HepG2 (cell line): ENCODE results near the gene CENPVL2. TPM values are rescaled to one million over a fixed set of nuclear protein-coding genes. Genes with fewer than 3 reads are reported as not detected.
"Not testable (repeated sequence)": the region's sequence is repeated elsewhere in the genome, so short reads cannot be mapped to it uniquely, and the experiment has no call there.

Experiments
- ATAC-seq: fragments of 200-7000 bp; cut with Tn5 transposase; 3 replicates; pipeline ENCODE4 v1.9.1; 2020; ENCODE audit warnings: mild to moderate bottlenecking, moderate library complexity
- BruUV-seq: library from RNA; stranded (reverse); fragments of 400-500 nt; replicated peaks from 2 replicates; lab custom pipeline; 2021; lab: Mats Ljungman, UMichigan
- CTCF ChIA-PET: fragments of 300-600 bp; formaldehyde crosslinking; extraction: SDS; loops from one replicate; lab custom pipeline; 2021; ENCODE audit warnings: low total read pairs, inconsistent platforms, low intra/inter-chr PET ratio; lab: Yijun Ruan, JAX
- POLR2A ChIA-PET: fragments of 350-600 bp; sonication (Branson Sonifier 250); formaldehyde crosslinking; loops from one replicate; lab custom pipeline; 2020; ENCODE audit warnings: antibody characterized with exemption, inconsistent platforms; lab: Yijun Ruan, JAX
- DNase-seq: peaks from one replicate; pipeline ENCODE4 v3.0.0-alpha.2; 2015; ENCODE audit warnings: low spot score
- FAIRE-seq: peaks from 3 replicates; lab custom pipeline; 2011; peaks lifted over from hg19 to GRCh38; lab: Jason Lieb, UNC
- H2AFZ ChIP-seq: one replicate; pipeline ENCODE4 v1.6.1; 2011; ENCODE audit warnings: low read length, inconsistent platforms
- H3K27ac ChIP-seq: fragments of 300-600 bp; 3 replicates; pipeline ENCODE4 v1.8.0; 2011; ENCODE audit warnings: mixed run types, mild to moderate bottlenecking, mixed read lengths, low read length, inconsistent platforms; ENCODE audit not compliant: insufficient read depth; ENCODE audit errors: extremely low read length
- H3K27me3 ChIP-seq, 2 experiments: fragments of 200-600 bp in 1 of 2; 2 replicates in 1 of 2; 3 replicates in 1 of 2; pipeline versions ENCODE4 v1.6.0 to v1.8.0; 2011; ENCODE audit warnings: low read length in 2 of 2, mild to moderate bottlenecking in 2 of 2, moderate library complexity in 2 of 2, inconsistent platforms in 1 of 2; ENCODE audit not compliant: insufficient read depth in 2 of 2, control insufficient read depth in 1 of 2
- H3K36me3 ChIP-seq, 2 experiments: fragments of 200-600 bp in 1 of 2; replicated peaks in 1 of 2; 2 replicates in 1 of 2; 3 replicates in 1 of 2; pipeline versions ENCODE4 v1.5.1 to v1.8.0; 2011; ENCODE audit warnings: low read length in 2 of 2, inconsistent platforms in 1 of 2; ENCODE audit not compliant: insufficient read depth in 2 of 2, control insufficient read depth in 1 of 2
- H3K4me1 ChIP-seq: 2 replicates; pipeline ENCODE4 v1.5.1; 2012; ENCODE audit warnings: low read length, inconsistent platforms; ENCODE audit not compliant: insufficient read depth
- H3K4me2 ChIP-seq: 2 replicates; pipeline ENCODE4 v1.6.0; 2011; ENCODE audit warnings: low read depth, low read length, inconsistent platforms
- H3K4me3 ChIP-seq, 3 experiments: fragments of 200-600 bp in 1 of 3; sonication (generic), shearing (Covaris generic) in 1 of 3; replicated peaks in 1 of 3; 2 replicates each; pipeline ENCODE4 v1.5.1; 2011 to 2016; ENCODE audit warnings: low read length in 3 of 3, inconsistent platforms in 2 of 3, low read depth in 2 of 3, mild to moderate bottlenecking in 2 of 3, control low read depth in 1 of 3, mixed read lengths in 1 of 3; ENCODE audit not compliant: insufficient read depth in 1 of 3
- H3K79me2 ChIP-seq: one replicate; pipeline ENCODE4 v1.6.1; 2011; ENCODE audit warnings: low read length, inconsistent platforms; ENCODE audit not compliant: insufficient read depth
- H3K9ac ChIP-seq: 2 replicates; pipeline ENCODE4 v1.6.0; 2011; ENCODE audit warnings: mild to moderate bottlenecking, low read depth, low read length, inconsistent platforms; ENCODE audit not compliant: insufficient read depth
- H3K9me3 ChIP-seq: 2 replicates; pipeline ENCODE4 v1.5.1; 2012; ENCODE audit warnings: mild to moderate bottlenecking, low read length
- H4K20me1 ChIP-seq: 2 replicates; pipeline ENCODE4 v1.6.0; 2011; ENCODE audit warnings: inconsistent platforms, mild to moderate bottlenecking, low read length, moderate library complexity; ENCODE audit not compliant: insufficient read depth
- WGBS: methylation state at CpG from one replicate; pipeline ENCODE4 v1.1.6; 2017; ENCODE audit warnings: low lambda C conversion rate; 5-methylcytosine and 5-hydroxymethylcytosine counted together
- in situ Hi-C: cut with HindIII; loops from 2 replicates; pipeline ENCODE4 v1.10.0; 2017; ENCODE audit warnings: low pct_unique_long_range_greater_than_20kb; ENCODE audit not compliant: extremely low pct_ligation_motif_present
- intact Hi-C: fragments of 100-400 bp; cut with micrococcal nuclease; formaldehyde crosslinking; loops from one replicate; pipeline ENCODE4 v1.10.0; 2022; ENCODE audit not compliant: unreplicated experiment
- polyA plus RNA-seq, 8 experiments: library from polyadenylated mRNA; depleted of rRNA in 3 of 8; stranded (reverse) in 7 of 8; unstranded in 1 of 8; fragments of >200 nt; fragmentation: Illumina TruSeq in 4 of 8; extraction: Trizol in 4 of 8; gene quantifications; 2 replicates each; pipeline versions ENCODE4 v1.2.1 to v1.2.3, GENCODE V29; 2011 to 2016; ENCODE audit warnings: low read depth in 4 of 8, missing spikeins in 1 of 8, mixed read lengths in 1 of 8; ENCODE audit not compliant: insufficient read depth in 1 of 8
- total RNA-seq, 5 experiments: library from RNA; depleted of rRNA; stranded (reverse); fragments of >200 nt; fragmentation: Illumina TruSeq; extraction: Trizol; gene quantifications; 2 replicates each; pipeline ENCODE4 v1.2.3, GENCODE V29; 2016; ENCODE audit warnings: low read depth in 1 of 5

The CENPVL2 gene
- total and polyA plus RNA-seq, 2 of the 13 experiments (the other 11 are each of a cell fraction or from before 2014, with no cell fraction given), result not detected

DNA sequence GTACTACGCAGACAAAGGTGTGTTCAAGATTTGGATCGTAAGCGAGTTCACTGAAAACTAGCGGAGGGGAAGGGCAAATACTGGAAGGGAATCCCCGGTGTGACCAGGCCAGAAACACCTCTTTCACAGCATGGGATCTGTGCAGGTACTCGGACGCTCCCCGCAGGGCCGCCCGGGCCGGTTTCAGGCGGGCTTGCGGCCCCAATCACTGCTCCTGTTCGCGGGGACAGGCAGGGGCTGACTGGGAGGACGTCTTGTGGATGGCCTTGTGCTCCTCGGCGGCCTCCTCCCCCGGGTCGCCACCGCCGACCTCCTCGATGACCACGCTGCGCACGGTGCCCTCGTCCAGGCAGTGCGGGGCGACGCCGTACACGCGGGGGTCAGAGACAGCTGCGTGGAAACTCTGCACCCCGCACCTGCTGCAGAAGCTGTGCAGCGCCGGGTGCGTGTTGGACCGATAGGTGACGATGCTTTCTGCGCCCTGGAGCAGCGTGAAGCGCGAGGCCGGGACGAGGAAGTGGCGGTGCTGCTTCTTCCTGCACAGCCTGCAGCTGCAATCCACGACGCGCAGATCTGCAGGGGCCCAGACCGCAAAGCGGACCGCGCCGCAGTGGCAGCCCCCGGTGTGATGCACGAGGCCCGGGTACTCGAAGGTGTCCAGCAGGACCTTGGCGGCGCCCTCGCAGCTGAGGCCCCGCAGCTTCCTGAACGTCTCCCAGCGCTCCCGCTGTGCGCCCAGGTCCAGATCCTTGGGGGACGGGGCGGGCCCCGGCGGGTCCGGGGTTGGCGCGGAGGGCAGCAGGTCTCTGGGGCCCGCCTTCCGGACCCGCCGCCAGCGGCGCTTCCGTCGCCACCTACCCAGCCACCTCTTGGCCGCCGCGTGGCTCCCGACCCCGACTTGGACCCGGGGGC, 567 bp downstream of the CENPVL2 start:
- BruUV-seq, H3K27me3 ChIP-seq, ATAC-seq, in situ Hi-C loops, H3K9me3 ChIP-seq, H4K20me1 ChIP-seq, H3K9ac ChIP-seq, H3K4me2 ChIP-seq, CTCF ChIA-PET, H3K36me3 ChIP-seq, intact Hi-C loops, H3K4me3 ChIP-seq, H3K79me2 ChIP-seq, H3K27ac ChIP-seq, H2AFZ ChIP-seq, FAIRE-seq, POLR2A ChIA-PET, DNase-seq, H3K4me1 ChIP-seq: not testable (repeated sequence)
- no CpG with 5 or more reads among the region's 88 CpGs for WGBS

DNA sequence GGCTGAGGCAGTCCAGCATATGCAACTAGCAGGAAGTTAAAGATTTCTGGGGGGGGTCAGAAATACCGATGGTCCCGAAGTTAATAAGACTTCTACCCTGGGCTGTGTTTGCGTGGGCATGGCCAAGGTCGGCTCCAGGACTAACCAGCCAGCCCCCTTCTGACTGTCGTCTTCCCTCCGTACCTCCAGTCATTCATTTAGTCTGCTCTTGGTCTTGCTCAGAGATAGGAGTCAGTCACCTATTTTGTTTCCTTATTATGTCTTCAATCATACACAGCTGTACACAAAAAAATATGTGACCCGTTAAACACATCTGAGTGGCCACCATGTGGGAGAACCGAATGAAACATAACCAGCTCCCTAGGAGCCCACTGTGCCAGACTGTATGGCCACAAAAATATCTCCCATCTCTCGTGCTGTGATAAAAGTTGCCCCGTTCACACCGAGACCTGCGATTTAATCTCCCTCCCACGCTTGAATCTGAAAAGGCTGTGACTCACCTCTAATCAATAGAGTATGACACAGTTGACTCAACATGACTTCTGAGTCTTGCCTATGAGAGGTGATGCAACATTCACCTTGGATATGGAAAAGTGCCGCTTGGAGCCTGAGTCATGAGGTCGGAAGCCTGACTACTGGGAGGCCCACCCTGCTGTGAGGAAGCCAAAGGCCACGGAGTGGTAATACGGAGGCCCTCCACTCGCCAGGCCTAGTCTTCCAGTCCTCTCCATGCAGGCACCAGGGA, 2.8 kb downstream of the CENPVL2 start:
- H3K9me3 ChIP-seq, H3K79me2 ChIP-seq, H3K9ac ChIP-seq, DNase-seq, H3K4me2 ChIP-seq, intact Hi-C loops, H4K20me1 ChIP-seq, H2AFZ ChIP-seq, in situ Hi-C loops, FAIRE-seq, POLR2A ChIA-PET, H3K4me1 ChIP-seq, H3K4me3 ChIP-seq, BruUV-seq, CTCF ChIA-PET, H3K36me3 ChIP-seq, H3K27me3 ChIP-seq, H3K27ac ChIP-seq: not testable (repeated sequence)
- peak; percentile 46; the same call in 2 of the 3 replicates for ATAC-seq
- WGBS, result no CpG with 5 or more reads among the region's 18 CpGs
